Measurements from ENCODE around the gene CCSER1.

DNA sequence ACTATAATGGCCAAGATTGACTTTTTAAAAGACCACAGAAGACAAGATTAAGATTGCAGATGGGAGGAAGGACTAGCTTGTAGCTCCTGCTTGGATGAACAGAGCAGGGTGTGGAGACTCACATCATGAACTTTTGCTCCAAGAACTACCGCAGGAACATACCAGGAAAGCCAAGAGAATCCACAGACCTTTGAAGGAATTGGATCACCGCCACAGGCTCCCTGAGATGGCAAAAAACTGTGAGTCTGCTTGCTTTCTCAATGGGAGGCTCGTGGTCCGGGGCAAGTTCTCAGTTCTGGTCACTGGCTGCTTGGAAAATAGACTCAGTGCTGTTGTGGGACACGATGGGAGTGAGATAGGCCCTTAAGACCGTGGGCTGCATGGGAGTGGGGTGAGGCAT is 276.6 kb downstream of the CCSER1 start:
- TF ChIP-seq, protein P1, sequence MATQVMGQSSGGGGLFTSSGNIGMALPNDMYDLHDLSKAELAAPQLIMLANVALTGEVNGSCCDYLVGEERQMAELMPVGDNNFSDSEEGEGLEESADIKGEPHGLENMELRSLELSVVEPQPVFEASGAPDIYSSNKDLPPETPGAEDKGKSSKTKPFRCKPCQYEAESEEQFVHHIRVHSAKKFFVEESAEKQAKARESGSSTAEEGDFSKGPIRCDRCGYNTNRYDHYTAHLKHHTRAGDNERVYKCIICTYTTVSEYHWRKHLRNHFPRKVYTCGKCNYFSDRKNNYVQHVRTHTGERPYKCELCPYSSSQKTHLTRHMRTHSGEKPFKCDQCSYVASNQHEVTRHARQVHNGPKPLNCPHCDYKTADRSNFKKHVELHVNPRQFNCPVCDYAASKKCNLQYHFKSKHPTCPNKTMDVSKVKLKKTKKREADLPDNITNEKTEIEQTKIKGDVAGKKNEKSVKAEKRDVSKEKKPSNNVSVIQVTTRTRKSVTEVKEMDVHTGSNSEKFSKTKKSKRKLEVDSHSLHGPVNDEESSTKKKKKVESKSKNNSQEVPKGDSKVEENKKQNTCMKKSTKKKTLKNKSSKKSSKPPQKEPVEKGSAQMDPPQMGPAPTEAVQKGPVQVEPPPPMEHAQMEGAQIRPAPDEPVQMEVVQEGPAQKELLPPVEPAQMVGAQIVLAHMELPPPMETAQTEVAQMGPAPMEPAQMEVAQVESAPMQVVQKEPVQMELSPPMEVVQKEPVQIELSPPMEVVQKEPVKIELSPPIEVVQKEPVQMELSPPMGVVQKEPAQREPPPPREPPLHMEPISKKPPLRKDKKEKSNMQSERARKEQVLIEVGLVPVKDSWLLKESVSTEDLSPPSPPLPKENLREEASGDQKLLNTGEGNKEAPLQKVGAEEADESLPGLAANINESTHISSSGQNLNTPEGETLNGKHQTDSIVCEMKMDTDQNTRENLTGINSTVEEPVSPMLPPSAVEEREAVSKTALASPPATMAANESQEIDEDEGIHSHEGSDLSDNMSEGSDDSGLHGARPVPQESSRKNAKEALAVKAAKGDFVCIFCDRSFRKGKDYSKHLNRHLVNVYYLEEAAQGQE (IDR thresholded peaks at IDR 0.05) = no peak
- TF ChIP-seq EGR1 (IDR thresholded peaks at IDR 0.05; ENCODE audit: low read depth in 2 of 2) (no peak), GABPA (IDR thresholded peaks at IDR 0.05 in 1 of 2, conservative IDR thresholded peaks at IDR 0.05 in 1 of 2) (no peak), YY1 (IDR thresholded peaks at IDR 0.05) (no peak), TAF1 (conservative IDR thresholded peaks at IDR 0.05) (no peak), HNF4A (conservative IDR thresholded peaks at IDR 0.05) (no peak), NR2F2 (IDR thresholded peaks at IDR 0.05) (no peak), FOXA2 (IDR thresholded peaks at IDR 0.05) (no peak), RAD21 (IDR thresholded peaks at IDR 0.05) (no peak), RXRA (IDR thresholded peaks at IDR 0.05) (no peak)
- TF ChIP-seq, protein P2, sequence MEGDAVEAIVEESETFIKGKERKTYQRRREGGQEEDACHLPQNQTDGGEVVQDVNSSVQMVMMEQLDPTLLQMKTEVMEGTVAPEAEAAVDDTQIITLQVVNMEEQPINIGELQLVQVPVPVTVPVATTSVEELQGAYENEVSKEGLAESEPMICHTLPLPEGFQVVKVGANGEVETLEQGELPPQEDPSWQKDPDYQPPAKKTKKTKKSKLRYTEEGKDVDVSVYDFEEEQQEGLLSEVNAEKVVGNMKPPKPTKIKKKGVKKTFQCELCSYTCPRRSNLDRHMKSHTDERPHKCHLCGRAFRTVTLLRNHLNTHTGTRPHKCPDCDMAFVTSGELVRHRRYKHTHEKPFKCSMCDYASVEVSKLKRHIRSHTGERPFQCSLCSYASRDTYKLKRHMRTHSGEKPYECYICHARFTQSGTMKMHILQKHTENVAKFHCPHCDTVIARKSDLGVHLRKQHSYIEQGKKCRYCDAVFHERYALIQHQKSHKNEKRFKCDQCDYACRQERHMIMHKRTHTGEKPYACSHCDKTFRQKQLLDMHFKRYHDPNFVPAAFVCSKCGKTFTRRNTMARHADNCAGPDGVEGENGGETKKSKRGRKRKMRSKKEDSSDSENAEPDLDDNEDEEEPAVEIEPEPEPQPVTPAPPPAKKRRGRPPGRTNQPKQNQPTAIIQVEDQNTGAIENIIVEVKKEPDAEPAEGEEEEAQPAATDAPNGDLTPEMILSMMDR (IDR thresholded peaks at IDR 0.05; ENCODE audit: low read depth, low read length, missing input control) = no peak
- TF ChIP-seq, protein P3, sequence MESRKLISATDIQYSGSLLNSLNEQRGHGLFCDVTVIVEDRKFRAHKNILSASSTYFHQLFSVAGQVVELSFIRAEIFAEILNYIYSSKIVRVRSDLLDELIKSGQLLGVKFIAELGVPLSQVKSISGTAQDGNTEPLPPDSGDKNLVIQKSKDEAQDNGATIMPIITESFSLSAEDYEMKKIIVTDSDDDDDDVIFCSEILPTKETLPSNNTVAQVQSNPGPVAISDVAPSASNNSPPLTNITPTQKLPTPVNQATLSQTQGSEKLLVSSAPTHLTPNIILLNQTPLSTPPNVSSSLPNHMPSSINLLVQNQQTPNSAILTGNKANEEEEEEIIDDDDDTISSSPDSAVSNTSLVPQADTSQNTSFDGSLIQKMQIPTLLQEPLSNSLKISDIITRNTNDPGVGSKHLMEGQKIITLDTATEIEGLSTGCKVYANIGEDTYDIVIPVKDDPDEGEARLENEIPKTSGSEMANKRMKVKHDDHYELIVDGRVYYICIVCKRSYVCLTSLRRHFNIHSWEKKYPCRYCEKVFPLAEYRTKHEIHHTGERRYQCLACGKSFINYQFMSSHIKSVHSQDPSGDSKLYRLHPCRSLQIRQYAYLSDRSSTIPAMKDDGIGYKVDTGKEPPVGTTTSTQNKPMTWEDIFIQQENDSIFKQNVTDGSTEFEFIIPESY (IDR thresholded peaks at IDR 0.05) = no peak
- TF ChIP-seq, protein P4, sequence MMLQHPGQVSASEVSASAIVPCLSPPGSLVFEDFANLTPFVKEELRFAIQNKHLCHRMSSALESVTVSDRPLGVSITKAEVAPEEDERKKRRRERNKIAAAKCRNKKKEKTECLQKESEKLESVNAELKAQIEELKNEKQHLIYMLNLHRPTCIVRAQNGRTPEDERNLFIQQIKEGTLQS (IDR thresholded peaks at IDR 0.05) = no peak
- TF ChIP-seq, protein P5, sequence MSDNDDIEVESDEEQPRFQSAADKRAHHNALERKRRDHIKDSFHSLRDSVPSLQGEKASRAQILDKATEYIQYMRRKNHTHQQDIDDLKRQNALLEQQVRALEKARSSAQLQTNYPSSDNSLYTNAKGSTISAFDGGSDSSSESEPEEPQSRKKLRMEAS (IDR thresholded peaks at IDR 0.05) = no peak

Data from liver (tissue), 3 donors.